Measurements from ENCODE around the gene CHIC1.
"Not testable (repeated sequence)": the region's sequence is repeated elsewhere in the genome, so short reads cannot be mapped to it uniquely, and the experiment has no call there.

DNA sequence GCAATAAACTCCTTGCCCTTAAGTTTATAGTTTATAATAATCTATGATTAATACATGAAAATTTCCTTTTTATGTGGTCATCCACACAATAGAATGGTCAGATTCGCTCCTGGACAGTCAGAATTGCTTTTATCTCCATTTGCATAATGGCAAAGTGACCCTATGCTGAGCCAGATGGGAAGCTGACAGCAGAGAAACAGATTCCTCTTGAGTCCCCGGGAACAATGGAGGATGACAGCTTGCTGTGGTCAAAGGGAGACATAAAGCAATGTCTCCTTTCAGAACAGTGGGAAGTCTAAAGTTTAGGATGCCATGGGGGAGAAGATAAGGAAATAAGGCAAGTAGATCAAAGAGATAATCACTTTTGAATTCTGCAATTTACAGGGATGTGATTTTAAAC lies 40.2 kb upstream of the CHIC1 start:
- TF ChIP-seq, protein P1, sequence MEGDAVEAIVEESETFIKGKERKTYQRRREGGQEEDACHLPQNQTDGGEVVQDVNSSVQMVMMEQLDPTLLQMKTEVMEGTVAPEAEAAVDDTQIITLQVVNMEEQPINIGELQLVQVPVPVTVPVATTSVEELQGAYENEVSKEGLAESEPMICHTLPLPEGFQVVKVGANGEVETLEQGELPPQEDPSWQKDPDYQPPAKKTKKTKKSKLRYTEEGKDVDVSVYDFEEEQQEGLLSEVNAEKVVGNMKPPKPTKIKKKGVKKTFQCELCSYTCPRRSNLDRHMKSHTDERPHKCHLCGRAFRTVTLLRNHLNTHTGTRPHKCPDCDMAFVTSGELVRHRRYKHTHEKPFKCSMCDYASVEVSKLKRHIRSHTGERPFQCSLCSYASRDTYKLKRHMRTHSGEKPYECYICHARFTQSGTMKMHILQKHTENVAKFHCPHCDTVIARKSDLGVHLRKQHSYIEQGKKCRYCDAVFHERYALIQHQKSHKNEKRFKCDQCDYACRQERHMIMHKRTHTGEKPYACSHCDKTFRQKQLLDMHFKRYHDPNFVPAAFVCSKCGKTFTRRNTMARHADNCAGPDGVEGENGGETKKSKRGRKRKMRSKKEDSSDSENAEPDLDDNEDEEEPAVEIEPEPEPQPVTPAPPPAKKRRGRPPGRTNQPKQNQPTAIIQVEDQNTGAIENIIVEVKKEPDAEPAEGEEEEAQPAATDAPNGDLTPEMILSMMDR (conservative IDR thresholded peaks at IDR 0.05 in 1 of 2, IDR thresholded peaks at IDR 0.05 in 1 of 2; ENCODE audit: low read depth in 1 of 2, low read length in 2 of 2), result not testable (repeated sequence)
- TF ChIP-seq EZH2 (IDR thresholded peaks at IDR 0.05; ENCODE audit: low read length, missing control alignments), result not testable (repeated sequence)

Measured in fibroblast of lung (primary cell).